ENCODE measurements around the gene BCL2.

The BCL2 gene

DNA sequence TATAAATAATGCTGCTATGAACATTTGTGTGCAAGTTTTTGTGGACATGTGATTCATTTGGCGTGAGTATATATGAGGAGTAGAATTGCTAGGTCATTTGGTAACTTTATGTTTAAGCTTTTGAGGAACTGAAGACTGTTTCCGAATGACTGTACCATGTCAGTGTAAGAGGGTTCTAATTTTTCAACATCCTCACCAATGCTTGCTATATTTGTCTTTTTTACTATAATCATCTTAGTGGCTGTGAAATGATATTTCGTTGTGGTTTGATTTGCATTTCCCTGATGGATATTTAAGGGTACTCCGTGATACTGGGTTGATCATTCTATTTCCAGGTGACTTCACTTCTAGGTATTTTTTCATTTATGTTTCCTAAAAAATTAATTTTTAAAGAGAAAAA lies 241.1 kb downstream of the BCL2 start:
- no peak for TF ChIP-seq CTCF (IDR thresholded peaks at IDR 0.05; ENCODE audit: insufficient read depth, low read length, missing control alignments)
- H3K4me3 ChIP-seq (ENCODE audit: low read depth, low read length) = no peak overlapping the region
- POLR2A ChIA-PET = no interaction called here
- CTCF ChIA-PET = no interaction called here
- DNase-seq (ENCODE audit: low read depth, low spot score) = no peak

GRCh38 chr18:63074981-63075404 lies 244.6 kb downstream of the BCL2 start:
- TF ChIP-seq CTCF (IDR thresholded peaks at IDR 0.05; ENCODE audit: insufficient read depth, low read length, missing control alignments) = no peak
- H3K4me3 ChIP-seq (ENCODE audit: low read depth, low read length) = peak overlapping the region; percentile 54
- POLR2A ChIA-PET = no interaction called here
- no peak for DNase-seq (ENCODE audit: low read depth, low spot score)
- CTCF ChIA-PET = interaction anchor here (0.6 kb wide), 1 partner anchor 249 kb away, joined by 3 read pairs; no protein-coding TSS in a partner anchor

GRCh38 chr18:63073481-63073880 lies 246.1 kb downstream of the BCL2 start:
- DNase-seq (ENCODE audit: low read depth, low spot score) = no peak

More at GRCh38 chr18:63073481-63073880, 246.1 kb downstream of the BCL2 start:
- ChIA-PET CTCF (interaction anchor here (0.6 to 1.0 kb wide), 3 partner anchors 15 to 250 kb away, joined by 3 read pairs; no protein-coding TSS in a partner anchor), POLR2A (no interaction called here)
- no peak overlapping the region for H3K4me3 ChIP-seq (ENCODE audit: low read depth, low read length)
- no peak for TF ChIP-seq CTCF (IDR thresholded peaks at IDR 0.05; ENCODE audit: insufficient read depth, low read length, missing control alignments)

All from AG04449 (cell line).